Daoy (cell line): ENCODE data around the gene CD300LB. TPM values are rescaled to one million over a fixed set of nuclear protein-coding genes. Genes with fewer than 3 reads are reported as not detected.
"Not testable (repeated sequence)": the region's sequence is repeated elsewhere in the genome, so short reads cannot be mapped to it uniquely, and the experiment has no call there.

Experiments
- DNase-seq: peaks from one replicate; pipeline ENCODE4 v3.0.0-alpha.2; 2015; ENCODE audit warnings: low read depth
- total RNA-seq: library from RNA; depleted of rRNA; stranded (reverse); fragments of >200 nt; shearing (Covaris generic); gene quantifications from 2 replicates; pipeline ENCODE4 v1.2.3, GENCODE V29; 2014; rRNA removed

Gene CD300LB
- total RNA-seq, 1 experiment from 2014 or later = not detected

DNA sequence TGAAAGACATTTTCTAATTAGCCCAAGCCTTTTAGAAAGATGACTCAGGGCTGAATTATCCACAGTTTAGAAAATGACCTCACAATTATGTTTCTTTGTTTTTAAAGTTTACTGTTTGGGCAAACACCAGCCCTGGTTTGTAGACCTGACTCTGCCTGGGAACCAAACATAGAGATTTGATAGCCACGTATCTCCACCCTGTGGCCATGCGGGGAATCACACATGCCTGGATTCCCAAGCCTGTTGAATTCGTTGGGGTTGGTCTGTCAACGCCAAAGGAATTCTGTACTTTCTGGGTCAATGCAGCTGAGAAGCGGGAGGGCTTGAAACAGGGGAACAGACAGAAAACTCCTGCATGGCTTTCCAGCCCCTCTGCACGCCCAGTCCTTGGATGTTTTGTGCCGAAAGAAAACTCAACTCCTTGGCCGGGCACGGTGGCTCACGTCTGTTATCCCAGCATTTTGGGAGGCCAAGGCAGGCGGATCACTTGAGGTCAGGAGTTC, 37.9 kb downstream of the CD300LB start:
- DNase-seq = peak; percentile 73

- DNase-seq = no peak
Measured at GRCh38 chr17:74491626-74492025, 39.6 kb downstream of the CD300LB start.

DNA sequence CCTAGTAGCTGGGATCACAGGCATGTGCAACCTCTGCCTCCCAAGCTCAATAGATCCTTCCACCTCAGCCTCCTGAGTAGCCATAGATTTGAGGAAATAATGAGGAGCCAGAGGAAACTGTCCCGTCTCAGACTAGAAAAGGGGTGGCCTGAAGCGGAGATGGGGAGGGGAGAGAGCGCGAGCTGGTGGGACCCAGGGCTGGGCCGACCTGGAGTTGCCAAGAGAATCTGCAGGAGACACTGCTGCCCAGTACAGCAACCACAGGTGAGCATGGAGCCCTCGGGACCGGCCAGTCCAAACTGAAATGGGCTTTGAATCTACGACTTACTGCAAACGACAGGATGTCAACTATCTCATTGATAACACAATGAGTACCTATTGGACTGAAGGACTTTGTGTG, 40.6 kb downstream of the CD300LB start:
- DNase-seq = no peak

DNA sequence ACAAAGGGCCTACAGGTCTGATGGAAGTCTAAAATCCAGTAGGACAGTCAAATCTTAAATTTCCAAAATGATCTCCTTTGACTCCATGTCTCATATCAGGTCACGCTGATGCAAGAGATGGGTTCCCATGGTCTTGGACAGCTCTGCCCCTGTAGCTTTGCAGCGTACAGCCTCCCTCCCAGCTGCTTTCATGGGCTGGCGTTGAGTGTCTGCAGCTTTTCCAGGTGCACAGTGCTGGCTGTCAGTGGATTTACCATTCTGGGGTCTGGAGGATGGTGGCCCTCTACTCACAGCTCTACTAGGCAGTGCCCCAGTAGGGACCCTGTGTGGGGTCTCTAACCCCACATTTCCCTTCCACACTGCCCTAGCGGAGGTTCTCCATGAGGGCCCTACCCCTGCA, 43.0 kb downstream of the CD300LB start:
- not testable (repeated sequence) for DNase-seq

DNA sequence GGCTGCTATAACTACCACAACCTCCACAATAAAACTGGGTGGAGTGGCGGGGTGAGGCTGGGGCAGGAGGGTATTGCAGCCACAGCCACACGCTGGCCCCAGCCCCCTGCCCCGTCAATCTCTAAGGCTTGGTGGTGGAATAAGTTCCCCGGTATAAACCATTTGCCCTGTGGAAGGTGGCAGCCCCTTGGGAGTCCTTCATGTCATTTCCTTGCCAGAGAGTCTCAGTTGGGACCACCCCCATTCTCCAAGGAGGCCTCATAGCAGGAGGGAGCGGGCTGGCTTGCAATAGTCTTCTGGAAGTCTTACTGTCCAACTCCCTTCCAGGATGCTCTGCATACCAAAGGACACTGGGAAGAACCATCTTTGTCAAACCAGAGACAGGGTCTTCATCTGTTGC, 45.4 kb downstream of the CD300LB start:
- DNase-seq = no peak

GRCh38 chr17:74485022-74485743, 46.1 kb downstream of the CD300LB start:
- no peak for DNase-seq

DNA sequence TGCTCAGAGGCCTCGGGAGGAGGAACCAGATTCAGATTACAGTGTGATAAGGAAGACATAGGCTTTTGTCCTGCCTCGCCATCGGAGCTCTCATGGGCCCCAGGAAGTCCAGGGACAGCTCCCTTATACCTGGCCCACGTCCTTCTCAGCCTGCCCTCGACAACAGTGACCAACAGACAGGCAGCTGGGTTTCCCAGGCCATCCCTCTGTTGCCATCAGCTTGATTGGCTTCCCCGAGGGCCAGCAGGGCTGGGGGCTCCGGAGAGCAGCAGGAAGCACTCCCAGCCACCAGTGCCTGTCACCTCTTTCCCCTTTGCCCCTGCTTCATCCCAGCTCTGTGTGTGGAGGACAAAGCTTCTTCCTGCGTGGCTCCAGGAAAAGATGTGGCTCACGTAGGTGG, 47.2 kb downstream of the CD300LB start:
- no peak for DNase-seq

GRCh38 chr17:74481621-74482020, 49.7 kb downstream of the CD300LB start:
- DNase-seq = no peak

DNA sequence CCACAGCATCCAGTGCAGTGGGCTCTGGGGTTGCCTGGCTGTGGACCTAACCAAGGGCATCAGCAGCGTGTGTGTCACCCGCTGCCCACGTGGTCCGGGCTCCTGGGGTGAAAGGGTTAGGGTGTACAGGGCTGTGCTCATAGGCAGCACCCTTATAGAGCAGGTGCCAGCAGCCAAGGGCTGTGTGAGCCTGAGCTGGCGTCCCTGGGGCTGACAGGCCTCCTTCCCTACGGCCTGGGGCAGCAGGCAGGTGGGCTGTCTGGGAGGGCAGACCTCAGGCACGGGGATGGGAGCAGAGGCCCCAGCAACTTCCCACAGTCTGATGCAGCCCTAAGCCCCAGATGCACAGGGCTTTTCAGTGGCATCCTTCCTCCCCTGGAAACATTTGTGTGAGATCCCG, 51.0 kb downstream of the CD300LB start:
- no peak for DNase-seq

DNA sequence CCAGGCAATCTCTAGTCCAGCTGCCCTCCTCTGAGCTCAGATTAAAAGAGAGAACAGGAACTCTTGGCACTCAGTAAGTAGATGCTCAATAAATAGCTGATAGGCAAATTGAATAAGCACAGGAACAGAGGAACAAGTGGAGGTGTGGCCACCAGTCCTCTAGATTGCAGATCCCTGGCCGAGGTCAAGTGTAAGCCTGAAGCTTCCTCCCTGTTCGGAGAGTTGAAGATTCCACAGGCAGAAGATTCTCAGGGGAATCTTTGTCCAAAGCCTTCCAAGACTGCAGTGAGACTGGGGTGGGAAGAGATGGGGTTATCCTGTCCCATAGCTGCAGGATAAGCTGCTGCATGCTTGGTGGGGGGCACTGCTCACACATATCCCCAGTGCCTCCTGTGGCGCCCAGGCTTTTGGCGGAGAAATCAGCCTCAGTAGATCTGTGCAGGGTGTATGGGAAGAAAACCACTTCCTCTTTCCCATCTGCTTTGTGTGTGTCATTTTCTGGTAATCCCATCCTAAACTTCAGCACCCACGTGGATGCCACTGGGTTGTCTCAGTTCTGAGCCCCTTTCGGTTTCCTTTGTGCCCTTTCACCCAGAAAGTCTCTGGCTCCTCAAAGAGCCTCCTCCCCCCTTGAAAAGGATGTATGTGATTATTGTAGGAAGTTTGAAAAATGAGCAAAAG, 52.7 kb downstream of the CD300LB start:
- DNase-seq = peak; percentile 43

GRCh38 chr17:74477411-74477810, 53.9 kb downstream of the CD300LB start:
- DNase-seq = no peak

GRCh38 chr17:74475189-74475588, 56.1 kb downstream of the CD300LB start:
- DNase-seq = no peak

GRCh38 chr17:74474043-74474792, 57.1 kb downstream of the CD300LB start:
- no peak for DNase-seq

DNA sequence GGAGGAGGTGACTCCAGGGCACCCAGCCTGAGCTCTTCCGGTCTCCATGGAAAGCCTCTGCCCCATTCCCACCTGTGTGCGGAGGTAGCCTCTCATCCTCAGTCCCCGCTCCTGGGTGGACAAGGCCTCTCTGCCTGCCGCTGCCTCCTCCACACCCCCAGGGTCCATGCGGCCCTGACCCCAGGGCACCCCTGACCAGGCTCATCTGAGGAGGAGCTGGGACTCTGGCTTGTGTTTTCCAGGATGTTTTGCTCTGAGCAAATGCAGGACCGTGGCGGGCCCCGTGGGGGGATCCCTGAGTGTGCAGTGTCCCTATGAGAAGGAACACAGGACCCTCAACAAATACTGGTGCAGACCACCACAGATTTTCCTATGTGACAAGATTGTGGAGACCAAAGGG, 58.0 kb downstream of the CD300LB start:
- no peak for DNase-seq

GRCh38 chr17:74472890-74473289, 58.4 kb downstream of the CD300LB start:
- DNase-seq = no peak

- DNase-seq = no peak
Measured at GRCh38 chr17:74471341-74471740, 59.9 kb downstream of the CD300LB start.

Other genes starting within 250 kb of the CD300LB start
- 0.12 TPM in 1 of 2 replicates, not detected in the other for gene KIF19, start 205.2 kb downstream of the CD300LB start, total RNA-seq
- not detected in 2 replicates for gene BTBD17, start 169.6 kb downstream of the CD300LB start, total RNA-seq
- gene GPR142, start 164.0 kb downstream of the CD300LB start, total RNA-seq = not detected in 2 replicates
- gene GPRC5C, start 99.4 kb downstream of the CD300LB start, total RNA-seq = 39.3 and 53.5 TPM in 2 replicates
- gene CD300A, start 64.8 kb downstream of the CD300LB start, total RNA-seq = not detected in 2 replicates
- 1.2 TPM in 1 of 2 replicates, not detected in the other for gene CD300C, start 14.6 kb upstream of the CD300LB start, total RNA-seq
- gene CD300H, start 36.0 kb upstream of the CD300LB start, total RNA-seq = not detected in 2 replicates
- not detected in 2 replicates for gene CD300LD, start 60.8 kb upstream of the CD300LB start, total RNA-seq
- not detected in 2 replicates for gene CD300E, start 92.3 kb upstream of the CD300LB start, total RNA-seq
- not detected in 2 replicates for gene CD300LF, start 181.4 kb upstream of the CD300LB start, total RNA-seq
- not detected in 2 replicates for gene RAB37, start 205.8 kb upstream of the CD300LB start, total RNA-seq
- gene NHERF1, start 217.2 kb upstream of the CD300LB start, total RNA-seq = 38.1 and 44.8 TPM in 2 replicates
- gene NAT9, start 244.9 kb upstream of the CD300LB start, total RNA-seq = 30.0 and 31.1 TPM in 2 replicates